ENCODE results near the gene SPATS2L.

GRCh38 chr2:200396781-200397242 lies 90.3 kb downstream of the SPATS2L start:
- TF ChIP-seq POLR2A (IDR thresholded peaks at IDR 0.05) (no peak), CTCF (IDR thresholded peaks at IDR 0.05) (no peak), POLR2AphosphoS5 (IDR thresholded peaks at IDR 0.05) (no peak), EP300 (IDR thresholded peaks at IDR 0.05) (no peak)
